Naive B cell (primary cell): ENCODE results near the gene MPC1. TPM values are rescaled to one million over a fixed set of nuclear protein-coding genes. Genes with fewer than 3 reads are reported as not detected.
A peak's percentile ranks its signal among the peaks of the same experiment; 100 is the strongest.
"Not testable (repeated sequence)": the region's sequence is repeated elsewhere in the genome, so short reads cannot be mapped to it uniquely, and the experiment has no call there.

Experiments used
- ATAC-seq, 2 donors: fragments of 150-1000 bp; cut with Tn5 transposase; 2 replicates each; pipeline ENCODE4 v1.10.0; 2021; ENCODE audit warnings: low read depth in 2 of 2, mild to moderate bottlenecking in 2 of 2, moderate library complexity in 2 of 2
- DNase-seq: peaks from one replicate; pipeline ENCODE4 v3.0.0; 2022
- H3K27ac Mint-ChIP-seq, 6 donors: one replicate each; pipeline ENCODE4 v1.8.0; 2020 to 2022; ENCODE audit warnings: mild to moderate bottlenecking in 6 of 6, mixed read lengths in 6 of 6, moderate library complexity in 5 of 6, inconsistent platforms in 2 of 6
- H3K27me3 Mint-ChIP-seq, 3 donors: one replicate each; pipeline ENCODE4 v1.8.0; 2021 to 2022; ENCODE audit warnings: mixed read lengths in 3 of 3, mild to moderate bottlenecking in 1 of 3
- H3K36me3 Mint-ChIP-seq, 2 donors: one replicate each; pipeline ENCODE4 v1.8.0; 2020 to 2022; ENCODE audit warnings: mixed read lengths in 2 of 2, inconsistent platforms in 1 of 2, mild to moderate bottlenecking in 1 of 2
- H3K4me1 Mint-ChIP-seq, 3 donors: one replicate each; pipeline ENCODE4 v1.8.0; 2020 to 2022; ENCODE audit warnings: mixed read lengths in 3 of 3, inconsistent platforms in 1 of 3, mild to moderate bottlenecking in 1 of 3, moderate library complexity in 1 of 3
- H3K4me3 Mint-ChIP-seq, 8 donors: one replicate each; pipeline ENCODE4 v1.8.0; 2020 to 2022; ENCODE audit warnings: mild to moderate bottlenecking in 8 of 8, mixed read lengths in 8 of 8, moderate library complexity in 8 of 8, inconsistent platforms in 2 of 8
- H3K9me3 Mint-ChIP-seq, 7 donors: one replicate each; pipeline ENCODE4 v1.8.0; 2020 to 2022; ENCODE audit warnings: mixed read lengths in 7 of 7, mild to moderate bottlenecking in 5 of 7, inconsistent platforms in 2 of 7, moderate library complexity in 1 of 7
- polyA plus RNA-seq, 6 donors: library from polyadenylated mRNA; unstranded; fragments of 300-500 nt; fragmentation: Illumina TruSeq; gene quantifications; one replicate each; pipeline ENCODE4 v1.2.3, GENCODE V29; 2021; ENCODE audit warnings: low read depth in 6 of 6

MPC1 gene
- polyA plus RNA-seq, 6 donors from 2014 or later, result 30.2 to 61.0 (median 52.6) TPM

DNA sequence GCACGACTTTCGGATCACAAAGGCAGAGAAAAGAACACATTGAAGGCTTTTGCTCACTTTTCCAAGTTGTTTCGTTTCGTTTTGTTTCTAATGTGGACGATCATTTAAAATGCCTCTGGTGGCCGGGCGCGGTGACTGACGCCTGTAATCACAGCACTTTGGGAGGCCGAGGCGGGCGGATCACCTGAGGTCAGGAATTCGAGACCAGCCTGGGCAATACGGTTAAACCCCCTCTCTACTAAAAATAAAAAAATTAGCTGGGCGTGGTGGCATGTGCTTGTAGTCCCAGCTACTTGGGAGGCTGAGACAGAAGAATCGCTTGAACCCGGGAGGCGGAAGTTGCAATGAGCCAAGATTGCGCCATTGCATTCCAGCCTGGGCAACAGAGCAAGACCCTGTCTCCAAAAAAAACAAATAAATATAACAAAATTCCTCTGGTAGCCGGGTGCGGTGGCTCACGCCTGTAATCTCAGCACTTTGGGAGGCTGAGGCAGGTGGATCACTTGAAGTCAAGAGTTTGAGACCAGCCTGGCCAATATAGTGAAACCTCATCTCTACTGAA, 1.1 kb upstream of the MPC1 start:
- peak overlapping the region in 5 of 6 donors; percentile 72 to 94 (median 92) for H3K27ac Mint-ChIP-seq
- not testable (repeated sequence) for H3K36me3 Mint-ChIP-seq, H3K9me3 Mint-ChIP-seq, ATAC-seq, H3K27me3 Mint-ChIP-seq
- H3K4me3 Mint-ChIP-seq, result peak overlapping the region; percentile 83 to 94 (median 92)
- DNase-seq, result peak; percentile 42
- H3K4me1 Mint-ChIP-seq, result peaks cover 10 to 19% (median 14%) of the 10 kb centered on the region in 3 donors

DNA sequence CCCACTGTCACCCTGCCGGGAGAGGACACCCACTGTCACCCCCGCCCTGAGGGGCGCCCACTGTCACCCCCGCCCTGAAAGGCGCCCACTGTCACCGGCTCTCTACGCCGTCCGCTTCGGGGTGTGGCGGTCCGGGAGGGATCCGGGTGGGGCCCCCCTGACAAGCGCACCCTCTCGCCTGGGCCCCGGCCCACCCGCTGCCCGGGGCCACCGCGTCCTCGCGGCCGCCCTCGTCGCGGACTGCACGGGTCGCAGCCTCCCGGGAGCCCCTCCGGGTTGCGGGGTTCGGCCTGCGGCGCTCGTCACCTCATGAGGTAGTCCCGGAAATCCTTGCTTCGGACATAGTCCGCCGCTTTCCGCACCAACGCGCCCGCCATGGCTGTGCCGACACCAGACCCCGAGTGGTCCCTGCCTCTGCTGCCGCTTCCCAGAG, 224 bp downstream of the MPC1 start:
- DNase-seq (no peak), ATAC-seq (peak; percentile 3 to 6)
- Mint-ChIP-seq H3K36me3 (no peaks in the 10 kb centered on the region), H3K4me1 (peaks cover 10 to 19% (median 14%) of the 10 kb centered on the region in 3 donors), H3K27ac (peak overlapping the region in 5 of 6 donors; percentile 63 to 95 (median 79)), H3K27me3 (no peaks in the 10 kb centered on the region), H3K9me3 (no peaks in the 10 kb centered on the region), H3K4me3 (peak overlapping the region; percentile 92 to 100 (median 97))

DNA sequence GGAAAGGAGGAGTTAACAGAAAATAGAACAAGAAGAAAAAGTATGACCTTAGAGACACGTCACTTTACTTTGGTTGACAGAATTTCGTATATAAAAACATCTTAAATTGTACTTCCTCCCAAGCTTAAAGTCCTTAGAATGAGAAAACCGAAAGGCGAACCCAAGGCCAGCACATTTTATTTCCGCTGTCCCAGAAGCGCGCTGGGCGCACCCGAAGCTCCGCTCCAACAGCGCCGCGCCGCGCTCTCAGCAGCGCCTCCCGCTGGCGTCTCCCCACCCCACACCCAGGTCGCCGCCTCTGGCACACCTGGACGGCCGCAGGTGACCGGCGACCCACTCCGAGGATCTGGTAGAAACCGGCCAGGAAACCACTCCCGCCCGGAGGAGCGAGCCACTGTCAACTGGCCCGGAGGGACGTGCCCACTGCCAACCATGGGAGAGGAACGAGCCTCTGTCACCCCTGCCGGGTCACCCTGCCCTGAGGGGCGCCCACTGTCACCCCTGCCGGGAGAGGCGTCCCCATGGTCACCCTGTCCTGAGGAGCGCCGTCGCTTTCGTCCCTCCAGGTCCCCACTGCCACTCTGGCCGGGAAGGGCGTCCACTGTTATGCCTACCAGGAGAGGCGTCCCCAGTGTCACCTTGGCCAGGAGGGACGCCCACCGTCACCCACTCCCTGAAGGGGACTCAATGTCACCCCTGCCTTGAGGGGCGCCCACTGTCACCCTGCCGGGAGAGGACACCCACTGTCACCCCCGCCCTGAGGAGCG, 824 bp downstream of the MPC1 start:
- peak overlapping the region; percentile 92 to 100 (median 97) for H3K4me3 Mint-ChIP-seq
- H3K27ac Mint-ChIP-seq, result peak overlapping the region; percentile 66 to 96 (median 92)
- peaks cover 10 to 19% (median 14%) of the 10 kb centered on the region in 3 donors for H3K4me1 Mint-ChIP-seq
- DNase-seq (peak; percentile 75), ATAC-seq (peak; percentile 44)
- no peaks in the 10 kb centered on the region for H3K27me3 Mint-ChIP-seq
- H3K9me3 Mint-ChIP-seq, result no peaks in the 10 kb centered on the region
- H3K36me3 Mint-ChIP-seq, result no peaks in the 10 kb centered on the region

DNA sequence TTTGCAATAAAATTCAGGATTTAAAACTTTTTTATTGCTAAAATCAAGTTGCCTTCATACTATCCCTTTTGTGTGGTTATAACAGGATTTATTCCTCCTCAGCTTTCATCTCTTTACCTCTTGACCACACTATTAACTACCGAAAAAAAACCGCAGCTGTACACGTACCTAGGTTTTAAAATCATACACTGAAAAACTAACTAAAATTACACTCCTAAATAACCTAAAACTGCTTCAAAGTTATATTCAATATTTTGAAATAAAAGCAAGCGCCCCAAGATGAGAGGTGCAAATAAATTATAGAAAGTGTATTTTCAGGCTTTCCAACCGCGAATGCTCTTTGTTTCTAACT, 1.4 kb downstream of the MPC1 start:
- DNase-seq, result no peak
- Mint-ChIP-seq H3K27ac (peak overlapping the region; percentile 57 to 96 (median 92)), H3K27me3 (no peaks in the 10 kb centered on the region), H3K4me3 (peak overlapping the region; percentile 92 to 100 (median 97)), H3K36me3 (no peaks in the 10 kb centered on the region), H3K9me3 (no peaks in the 10 kb centered on the region), H3K4me1 (peaks cover 10 to 19% (median 14%) of the 10 kb centered on the region in 3 donors)
- no peak for ATAC-seq

DNA sequence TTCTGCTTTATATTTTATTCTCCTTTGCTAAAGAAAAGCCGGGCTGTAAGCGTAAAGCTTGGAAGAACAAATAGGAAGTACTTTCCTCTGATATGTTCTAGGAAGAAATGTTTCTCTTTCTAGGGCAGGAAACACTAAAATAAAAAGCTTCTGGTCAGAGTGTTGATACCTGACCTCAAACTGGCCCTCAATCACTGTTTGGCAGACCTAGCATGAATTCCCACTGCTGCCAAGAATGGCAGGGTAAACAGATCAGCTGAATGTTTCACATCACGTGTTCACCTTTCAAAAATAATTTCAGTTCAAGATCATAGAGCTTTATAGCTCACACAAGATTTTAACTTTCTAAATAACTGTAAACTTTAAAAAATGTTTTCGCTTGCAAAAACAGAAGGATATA, 2.9 kb downstream of the MPC1 start:
- peak overlapping the region in 1 of 8 donors; percentile 100 for H3K4me3 Mint-ChIP-seq
- H3K27ac Mint-ChIP-seq, result no peak overlapping the region
- peaks cover 10 to 19% (median 14%) of the 10 kb centered on the region in 3 donors for H3K4me1 Mint-ChIP-seq
- ATAC-seq (no peak), DNase-seq (no peak)
- H3K27me3 Mint-ChIP-seq, result no peaks in the 10 kb centered on the region
- no peaks in the 10 kb centered on the region for H3K36me3 Mint-ChIP-seq
- no peaks in the 10 kb centered on the region for H3K9me3 Mint-ChIP-seq

DNA sequence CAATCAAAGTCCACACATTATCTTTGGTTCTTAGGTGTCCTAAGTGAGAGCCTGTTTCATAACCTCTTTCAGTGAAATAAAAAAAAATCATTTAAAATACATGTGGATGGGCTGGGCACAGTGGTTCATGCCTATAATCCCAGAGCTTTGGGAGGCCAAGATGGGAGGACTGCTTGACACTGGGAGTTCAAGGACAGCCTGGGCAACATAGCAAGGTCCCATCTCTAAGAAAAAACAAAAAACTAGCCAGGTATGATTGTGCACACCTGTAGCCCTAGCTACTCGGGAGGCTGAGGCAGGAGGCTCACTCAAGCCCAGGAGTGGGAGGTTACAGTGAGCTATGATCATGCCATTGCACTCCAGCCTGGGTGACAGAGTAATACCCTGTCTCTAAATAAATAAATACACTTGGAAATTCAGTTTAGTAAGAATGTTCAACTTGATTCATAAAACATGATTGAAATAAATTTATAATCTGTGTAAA, 3.6 kb downstream of the MPC1 start:
- Mint-ChIP-seq H3K9me3 (no peaks in the 10 kb centered on the region), H3K27ac (no peak overlapping the region), H3K27me3 (no peaks in the 10 kb centered on the region), H3K4me1 (peaks cover 10 to 15% (median 14%) of the 10 kb centered on the region in 3 donors), H3K36me3 (no peaks in the 10 kb centered on the region), H3K4me3 (no peak overlapping the region)
- no peak for ATAC-seq
- DNase-seq, result no peak

DNA sequence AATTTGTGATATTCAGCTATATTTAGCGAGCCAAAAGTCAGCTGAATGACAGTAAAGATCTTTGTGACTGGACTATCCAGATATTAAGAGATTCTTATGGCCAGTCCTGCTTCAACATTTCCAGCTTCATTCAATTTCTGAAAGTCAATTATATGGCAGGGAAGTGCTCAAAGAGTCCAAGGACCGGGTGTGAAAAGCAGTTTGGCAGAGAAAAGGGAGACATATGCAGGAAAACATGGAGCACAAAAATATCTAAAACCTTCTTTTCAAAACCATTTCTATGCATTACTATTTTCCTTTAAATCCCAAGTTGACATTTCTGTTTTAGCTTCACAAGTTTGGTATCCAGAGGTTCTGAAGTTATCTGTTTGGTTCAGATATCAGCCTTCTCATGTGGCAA, 5.0 kb downstream of the MPC1 start:
- no peaks in the 10 kb centered on the region for H3K27me3 Mint-ChIP-seq
- no peak overlapping the region for H3K4me3 Mint-ChIP-seq
- DNase-seq (no peak), ATAC-seq (no peak)
- peaks cover 8 to 12% (median 10%) of the 10 kb centered on the region in 3 donors for H3K4me1 Mint-ChIP-seq
- no peaks in the 10 kb centered on the region for H3K36me3 Mint-ChIP-seq
- no peaks in the 10 kb centered on the region for H3K9me3 Mint-ChIP-seq
- H3K27ac Mint-ChIP-seq, result no peak overlapping the region

DNA sequence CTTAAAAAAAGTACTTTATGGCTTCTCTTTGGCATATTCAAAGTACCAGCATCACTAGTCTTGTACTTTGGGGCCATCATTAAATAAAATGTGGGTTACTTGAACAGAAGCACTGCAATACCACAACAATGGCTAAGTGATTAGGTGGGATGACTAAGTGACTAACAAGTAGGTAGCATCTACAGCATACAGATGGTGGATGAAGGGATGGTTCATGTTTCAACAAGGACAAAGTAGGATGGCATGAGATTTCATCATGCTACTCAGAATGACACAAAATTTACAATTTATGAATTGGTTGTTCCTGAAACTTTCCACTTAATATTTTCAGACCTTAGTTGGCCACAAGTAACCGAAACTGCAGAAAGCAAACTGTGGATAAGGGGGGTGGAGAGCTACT, 7.7 kb downstream of the MPC1 start:
- no peak overlapping the region for H3K27ac Mint-ChIP-seq
- no peaks in the 10 kb centered on the region for H3K27me3 Mint-ChIP-seq
- H3K36me3 Mint-ChIP-seq, result no peaks in the 10 kb centered on the region
- no peaks in the 10 kb centered on the region for H3K4me1 Mint-ChIP-seq
- no peak for DNase-seq
- no peak for ATAC-seq
- H3K9me3 Mint-ChIP-seq, result no peaks in the 10 kb centered on the region
- H3K4me3 Mint-ChIP-seq, result no peak overlapping the region

DNA sequence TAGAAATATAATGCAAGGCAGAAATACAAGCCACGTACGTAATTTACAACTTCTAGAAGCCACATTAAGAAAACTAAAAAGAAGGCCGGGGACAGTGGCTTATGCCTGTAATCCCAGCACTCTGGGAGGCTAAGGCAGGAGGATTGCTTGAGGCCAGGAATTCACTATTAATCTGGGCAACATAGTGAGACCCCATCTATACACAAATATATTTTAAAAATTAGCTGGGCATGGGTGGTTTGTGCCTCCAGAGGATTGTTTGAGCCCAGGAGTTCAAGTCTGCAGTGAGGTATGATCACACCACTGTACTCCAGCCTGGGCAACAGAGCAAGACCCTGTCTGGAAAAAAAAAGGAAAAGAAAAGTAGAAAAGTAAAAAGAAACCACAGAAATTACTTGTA, 12.3 kb downstream of the MPC1 start:
- no peaks in the 10 kb centered on the region for H3K27me3 Mint-ChIP-seq
- DNase-seq, result no peak

DNA sequence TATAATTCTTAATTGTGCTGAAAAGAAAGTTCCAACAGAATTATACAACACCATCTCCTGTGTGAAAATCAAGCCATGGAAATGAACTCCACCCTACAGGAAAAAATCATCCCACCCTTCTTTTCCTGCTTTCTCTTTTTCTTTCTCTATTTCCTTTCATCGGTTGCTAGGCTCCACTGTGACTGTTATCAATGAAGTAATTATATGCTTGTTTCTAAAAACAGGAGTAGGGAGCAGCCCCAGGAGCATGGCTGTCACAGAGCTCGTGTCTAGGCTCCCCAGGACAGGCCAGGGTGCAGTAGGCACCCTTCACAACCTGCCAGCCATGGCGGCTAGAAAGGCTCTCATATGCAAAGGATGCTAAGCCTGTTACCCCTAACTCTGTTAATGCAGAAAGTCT, 13.0 kb downstream of the MPC1 start:
- H3K4me3 Mint-ChIP-seq, result no peak overlapping the region
- H3K9me3 Mint-ChIP-seq, result no peaks in the 10 kb centered on the region
- DNase-seq (no peak), ATAC-seq (no peak)
- peaks cover 0 to 5% of the 10 kb centered on the region in 2 donors for H3K36me3 Mint-ChIP-seq
- H3K27me3 Mint-ChIP-seq, result no peaks in the 10 kb centered on the region
- H3K4me1 Mint-ChIP-seq, result no peaks in the 10 kb centered on the region
- no peak overlapping the region for H3K27ac Mint-ChIP-seq

More for the DNA sequence above, 12.3 kb downstream of the MPC1 start:
- H3K4me1 Mint-ChIP-seq, result no peaks in the 10 kb centered on the region
- ATAC-seq, result no peak
- no peaks in the 10 kb centered on the region for H3K9me3 Mint-ChIP-seq
- H3K27ac Mint-ChIP-seq, result no peak overlapping the region
- peaks cover 0 to 5% of the 10 kb centered on the region in 2 donors for H3K36me3 Mint-ChIP-seq
- H3K4me3 Mint-ChIP-seq, result no peak overlapping the region

DNA sequence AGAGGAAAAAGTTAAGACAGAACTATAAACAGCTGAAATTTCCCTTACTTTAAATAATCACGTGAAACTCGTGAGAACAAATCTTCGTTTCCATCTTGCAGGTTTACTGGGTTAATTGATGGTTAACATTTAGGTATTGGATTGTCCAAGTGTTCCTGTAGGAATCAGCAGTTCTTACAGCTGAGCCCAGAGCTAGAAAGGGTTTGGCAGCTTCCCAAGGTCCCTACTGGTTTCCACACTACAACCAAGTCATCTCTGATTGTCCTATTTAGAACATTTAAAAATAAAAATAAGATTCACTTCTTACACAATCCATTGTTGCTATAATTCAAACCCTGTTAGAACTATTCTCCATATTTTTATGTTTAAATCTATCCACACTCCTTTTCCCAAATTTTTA, 15.8 kb downstream of the MPC1 start:
- Mint-ChIP-seq H3K36me3 (peaks cover 0 to 10% of the 10 kb centered on the region in 2 donors), H3K4me1 (no peaks in the 10 kb centered on the region), H3K27ac (no peak overlapping the region), H3K9me3 (no peaks in the 10 kb centered on the region), H3K4me3 (no peak overlapping the region), H3K27me3 (no peaks in the 10 kb centered on the region)
- DNase-seq (no peak), ATAC-seq (no peak)

DNA sequence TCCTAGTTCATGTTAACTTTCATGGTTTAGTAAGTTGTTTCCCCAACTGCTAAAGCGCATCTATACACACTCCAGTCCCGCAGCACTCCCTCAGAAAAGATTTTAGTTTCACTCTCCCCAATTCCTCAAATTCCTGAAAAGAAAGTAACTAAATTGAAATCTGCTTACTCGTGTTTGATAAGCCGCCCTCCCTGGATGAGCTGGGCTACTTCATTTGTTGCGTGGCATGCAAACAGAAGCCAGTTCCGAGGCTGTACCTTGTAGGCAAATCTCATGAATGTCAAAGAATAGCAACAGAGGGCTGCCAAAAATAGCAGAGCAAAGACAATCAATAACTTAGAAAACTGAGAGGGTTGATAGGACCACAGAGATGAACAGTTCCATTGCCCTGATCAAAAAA, 16.9 kb downstream of the MPC1 start:
- H3K27ac Mint-ChIP-seq, result peak overlapping the region in 1 of 6 donors; percentile 66
- H3K4me1 Mint-ChIP-seq, result no peaks in the 10 kb centered on the region
- DNase-seq (no peak), ATAC-seq (no peak)
- H3K9me3 Mint-ChIP-seq, result no peaks in the 10 kb centered on the region
- peaks cover 0 to 10% of the 10 kb centered on the region in 2 donors for H3K36me3 Mint-ChIP-seq
- H3K4me3 Mint-ChIP-seq, result no peak overlapping the region
- no peaks in the 10 kb centered on the region for H3K27me3 Mint-ChIP-seq

DNA sequence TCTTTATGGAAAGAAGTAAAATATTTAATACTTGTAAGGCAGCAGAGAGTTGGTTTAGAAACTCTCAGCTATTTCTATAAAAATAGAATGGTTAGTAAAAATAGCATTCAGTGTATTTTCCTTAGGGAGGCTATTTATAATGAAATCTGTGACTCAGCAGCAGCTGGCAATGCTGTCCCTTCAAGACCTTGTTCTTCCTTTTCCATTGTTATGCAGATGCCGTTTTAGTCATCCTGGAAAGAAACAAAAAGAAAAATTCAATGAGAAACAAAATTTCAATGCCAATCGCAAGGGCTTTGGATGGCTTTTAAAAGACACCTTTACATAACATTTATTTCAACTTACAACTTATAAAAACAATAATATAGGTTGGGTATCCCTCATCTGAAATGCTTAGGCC, 17.5 kb downstream of the MPC1 start:
- Mint-ChIP-seq H3K4me1 (no peaks in the 10 kb centered on the region), H3K27me3 (no peaks in the 10 kb centered on the region), H3K9me3 (no peaks in the 10 kb centered on the region), H3K36me3 (peaks cover 0 to 10% of the 10 kb centered on the region in 2 donors), H3K27ac (no peak overlapping the region), H3K4me3 (no peak overlapping the region)
- ATAC-seq (no peak), DNase-seq (no peak)

DNA sequence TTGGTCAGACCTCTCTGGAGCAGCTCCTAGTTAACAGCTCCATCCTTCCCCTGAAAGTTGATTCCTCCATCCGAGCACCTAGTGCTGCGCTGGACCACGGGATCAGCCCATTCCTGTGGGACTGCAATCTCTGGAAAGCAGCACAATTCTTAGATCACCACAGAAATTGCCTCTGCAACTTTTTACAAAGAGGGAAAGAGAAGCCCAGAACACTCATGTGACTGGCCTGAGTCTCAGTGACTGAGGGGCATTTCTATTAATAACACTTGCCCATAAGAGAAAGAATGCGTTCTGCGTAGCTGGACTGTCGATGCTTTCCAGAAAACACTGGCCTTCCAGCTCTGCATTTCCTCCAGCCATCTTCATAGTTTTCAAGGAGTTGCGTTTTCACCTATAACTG, 18.3 kb downstream of the MPC1 start:
- ATAC-seq, result no peak
- Mint-ChIP-seq H3K36me3 (peaks cover 0 to 10% of the 10 kb centered on the region in 2 donors), H3K9me3 (peaks cover 0 to 1% (median 0%) of the 10 kb centered on the region in 7 donors), H3K4me1 (no peaks in the 10 kb centered on the region), H3K27me3 (no peaks in the 10 kb centered on the region), H3K27ac (peak overlapping the region in 2 of 6 donors; percentile 14 to 60), H3K4me3 (peak overlapping the region in 1 of 8 donors; percentile 15)
- DNase-seq, result no peak
